Choroid plexus epithelial cell (primary cell): Measurements from ENCODE around the gene EPHA2.

ENCODE experiments used
- DNase-seq: peaks from one replicate; pipeline ENCODE4 v3.0.0-alpha.2; 2010; ENCODE audit warnings: low read depth
- H3K4me3 ChIP-seq: 2 replicates; pipeline ENCODE4 v1.5.1; 2011; ENCODE audit warnings: low read depth, mild to moderate bottlenecking, control low read depth, low read length, moderate library complexity
- TF ChIP-seq, protein P1 (sequence below): conservative IDR thresholded peaks from 2 replicates; pipeline ENCODE4 v1.5.1; 2011; ENCODE audit warnings: low read depth, mild to moderate bottlenecking, control low read depth, inconsistent platforms, low read length, moderate library complexity

EPHA2 gene

DNA sequence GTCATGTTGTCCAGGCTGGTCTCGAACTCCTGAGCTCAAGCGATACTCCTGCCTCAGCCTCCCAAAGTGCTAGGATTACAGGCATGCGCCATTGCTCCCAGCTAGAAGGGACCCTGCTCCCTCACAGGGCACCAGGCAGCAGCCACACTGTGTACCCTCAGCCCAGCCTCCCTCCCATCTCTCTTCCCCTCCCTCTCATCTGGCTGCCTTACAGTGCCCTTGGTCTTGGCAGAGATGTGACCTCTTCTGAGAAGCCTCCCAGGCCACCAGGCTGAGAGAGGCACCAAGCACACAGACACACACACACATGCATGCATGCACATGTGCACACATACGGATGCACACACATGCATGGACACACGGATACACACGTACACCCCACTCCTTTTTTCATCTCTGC lies 25.0 kb downstream of the EPHA2 start:
- no peak overlapping the region for H3K4me3 ChIP-seq
- TF ChIP-seq, protein P1, sequence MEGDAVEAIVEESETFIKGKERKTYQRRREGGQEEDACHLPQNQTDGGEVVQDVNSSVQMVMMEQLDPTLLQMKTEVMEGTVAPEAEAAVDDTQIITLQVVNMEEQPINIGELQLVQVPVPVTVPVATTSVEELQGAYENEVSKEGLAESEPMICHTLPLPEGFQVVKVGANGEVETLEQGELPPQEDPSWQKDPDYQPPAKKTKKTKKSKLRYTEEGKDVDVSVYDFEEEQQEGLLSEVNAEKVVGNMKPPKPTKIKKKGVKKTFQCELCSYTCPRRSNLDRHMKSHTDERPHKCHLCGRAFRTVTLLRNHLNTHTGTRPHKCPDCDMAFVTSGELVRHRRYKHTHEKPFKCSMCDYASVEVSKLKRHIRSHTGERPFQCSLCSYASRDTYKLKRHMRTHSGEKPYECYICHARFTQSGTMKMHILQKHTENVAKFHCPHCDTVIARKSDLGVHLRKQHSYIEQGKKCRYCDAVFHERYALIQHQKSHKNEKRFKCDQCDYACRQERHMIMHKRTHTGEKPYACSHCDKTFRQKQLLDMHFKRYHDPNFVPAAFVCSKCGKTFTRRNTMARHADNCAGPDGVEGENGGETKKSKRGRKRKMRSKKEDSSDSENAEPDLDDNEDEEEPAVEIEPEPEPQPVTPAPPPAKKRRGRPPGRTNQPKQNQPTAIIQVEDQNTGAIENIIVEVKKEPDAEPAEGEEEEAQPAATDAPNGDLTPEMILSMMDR, result no peak
- DNase-seq, result no peak

DNA sequence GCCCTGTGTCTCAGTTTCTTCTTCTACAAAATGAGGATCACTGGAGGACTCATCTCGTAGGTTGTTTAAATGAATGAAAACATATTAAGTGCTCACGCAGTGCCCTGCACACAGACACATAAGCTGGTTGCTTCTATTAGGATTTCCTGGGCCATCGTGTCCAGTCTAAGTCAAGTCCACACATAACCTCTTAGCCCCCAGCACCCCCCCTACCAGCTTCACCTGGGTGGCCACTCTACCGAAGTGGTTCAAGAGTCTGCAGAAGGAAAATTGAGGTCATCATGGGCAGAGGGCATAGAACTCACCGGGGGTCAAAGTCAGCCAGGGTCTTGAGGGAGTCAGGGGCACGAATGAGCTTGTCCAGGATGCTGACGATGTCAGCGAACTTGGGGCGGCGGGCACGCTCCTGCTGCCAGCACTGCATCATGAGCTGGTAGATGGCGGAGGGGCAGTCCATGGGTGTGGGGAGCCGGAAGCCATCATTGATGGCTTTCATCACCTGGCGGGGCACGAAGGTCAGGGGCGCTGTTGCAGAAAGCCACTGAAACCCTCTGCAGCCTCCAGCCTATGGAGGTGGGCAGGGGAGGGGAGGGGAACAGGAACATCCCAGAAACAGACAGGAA lies 25.8 kb downstream of the EPHA2 start:
- no peak overlapping the region for H3K4me3 ChIP-seq
- no peak for DNase-seq
- TF ChIP-seq, protein P1, result no peak

DNA sequence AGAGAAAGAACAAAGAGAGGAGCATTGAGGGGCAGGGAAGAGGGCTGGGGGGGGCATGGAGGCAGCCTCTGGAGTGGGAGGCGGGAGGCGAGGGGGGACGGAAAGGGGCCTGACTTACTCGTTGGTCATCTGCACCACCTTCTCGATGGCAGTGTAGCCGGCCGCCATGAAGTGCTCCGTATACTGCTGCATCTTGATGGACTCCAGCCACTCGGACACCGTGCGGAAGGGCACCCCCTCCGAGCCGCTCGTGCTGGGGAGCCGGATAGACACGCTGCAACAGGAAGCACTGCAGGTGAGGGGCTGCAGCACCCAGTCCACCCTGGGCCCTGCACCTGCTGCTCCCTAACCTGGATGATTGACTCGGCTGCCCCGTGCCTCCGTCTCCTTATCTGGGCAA lies 26.6 kb downstream of the EPHA2 start:
- TF ChIP-seq, protein P1, result no peak
- H3K4me3 ChIP-seq, result no peak overlapping the region
- DNase-seq, result no peak

DNA sequence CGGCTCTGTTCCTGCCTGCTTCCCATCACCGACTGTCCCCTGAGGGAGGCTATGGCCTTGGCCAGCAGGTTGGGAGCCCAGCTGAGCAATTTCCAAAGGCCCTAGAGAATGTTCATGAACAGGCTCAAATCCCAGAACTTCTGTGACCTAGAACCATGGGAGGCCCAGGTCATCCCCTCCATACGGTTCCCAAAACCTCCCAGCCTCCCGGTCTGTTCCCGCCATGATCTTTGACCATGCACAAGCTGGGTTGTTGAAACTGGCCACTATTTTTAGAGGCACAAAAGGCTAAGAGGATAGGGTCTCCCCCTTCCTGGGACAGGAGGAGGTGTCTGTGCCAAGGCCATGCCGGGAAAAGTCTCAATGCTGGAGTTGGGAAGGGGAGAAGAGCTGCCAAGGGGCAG lies 27.5 kb downstream of the EPHA2 start:
- DNase-seq, result no peak
- TF ChIP-seq, protein P1, result no peak
- H3K4me3 ChIP-seq, result no peak overlapping the region

DNA sequence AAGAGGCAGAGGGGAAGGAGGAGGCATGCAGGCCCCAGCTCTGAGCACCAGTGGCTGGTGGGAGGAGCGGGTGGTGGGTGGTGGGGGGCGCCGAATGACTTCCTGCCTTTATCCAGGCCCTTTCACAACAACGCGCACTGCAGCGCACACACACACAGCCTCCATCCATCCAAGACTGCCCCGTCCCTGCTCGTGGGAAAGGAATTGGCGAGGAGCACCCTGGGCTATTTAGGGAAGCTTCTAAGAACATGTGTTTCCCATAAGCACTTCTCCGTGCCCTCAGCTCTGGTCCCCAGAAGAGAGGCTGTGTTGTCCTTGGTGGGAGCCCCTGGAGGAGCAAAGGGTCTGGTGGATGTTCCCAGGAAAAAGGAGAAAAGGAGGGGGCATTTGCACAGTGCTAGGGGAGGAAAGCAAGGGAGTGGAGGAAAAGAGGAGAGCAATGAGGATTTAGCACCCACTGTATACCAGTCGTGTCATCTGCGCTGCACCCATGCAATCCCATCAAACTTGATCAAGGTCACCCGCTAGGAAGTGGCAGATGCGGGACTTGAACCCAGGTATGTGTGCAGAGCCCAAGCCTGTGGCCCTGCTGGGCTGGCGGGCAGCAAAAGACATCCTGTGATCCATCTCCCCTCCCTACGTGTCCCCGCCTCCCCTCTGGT lies 28.1 kb downstream of the EPHA2 start:
- TF ChIP-seq, protein P1, result no peak
- no peak for DNase-seq
- no peak overlapping the region for H3K4me3 ChIP-seq

DNA sequence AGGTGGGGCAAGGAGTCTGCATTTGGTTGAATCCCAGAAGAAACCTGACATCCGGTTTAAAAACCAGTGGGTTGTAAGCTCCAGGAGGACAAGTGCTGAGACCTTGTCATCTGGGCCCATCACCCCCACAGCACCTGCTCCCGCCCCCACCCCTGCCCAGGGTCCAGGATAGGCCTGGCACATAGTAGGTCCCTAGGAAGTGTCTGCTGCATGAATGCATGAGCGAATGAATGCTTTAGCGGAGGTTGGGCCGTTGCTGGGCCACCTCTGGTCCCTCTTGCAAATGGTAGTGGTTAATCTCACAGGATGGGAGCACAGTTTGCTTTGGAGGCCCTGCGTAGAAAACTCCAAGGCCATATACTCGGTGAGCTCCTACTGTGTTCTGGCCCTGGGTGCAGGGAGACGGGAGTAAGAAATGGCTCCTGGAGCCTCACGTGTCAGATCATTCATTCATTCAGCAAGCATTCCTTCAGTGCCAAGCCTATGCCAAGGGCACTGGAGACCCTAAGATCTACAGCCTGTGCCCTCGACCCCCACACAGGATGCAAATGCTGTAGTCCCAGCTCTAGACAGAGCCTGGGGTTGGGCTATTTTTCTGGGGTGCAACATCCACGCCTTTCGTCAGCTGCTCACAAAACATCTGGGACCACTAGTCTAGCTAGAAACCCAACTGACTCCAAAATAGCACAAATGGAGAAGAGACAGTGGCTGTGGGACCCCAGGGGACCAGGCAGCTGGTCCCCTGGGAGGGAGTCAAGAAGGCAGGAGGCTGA lies 28.9 kb downstream of the EPHA2 start:
- no peak for DNase-seq
- TF ChIP-seq, protein P1, result no peak
- no peak overlapping the region for H3K4me3 ChIP-seq
